Esophagus mucosa (tissue), 1 donor: ENCODE measurements around the gene ARHGEF25. TPM values are rescaled to one million over a fixed set of nuclear protein-coding genes. Genes with fewer than 3 reads are reported as not detected.
"Not testable (repeated sequence)": the region's sequence is repeated elsewhere in the genome, so short reads cannot be mapped to it uniquely, and the experiment has no call there.

Source experiments
- ATAC-seq: fragments of 200-7000 bp; cut with Tn5 transposase; one replicate; pipeline ENCODE4 v1.9.1; 2020
- total RNA-seq: library from RNA; stranded (reverse); gene quantifications from one replicate; pipeline ENCODE4 v1.2.4, GENCODE V29; 2023
- donor health status: DM: yes; HTN: yes; CAD: no.

Gene ARHGEF25
- total RNA-seq, 1 donor from 2014 or later = 1.5 TPM

DNA sequence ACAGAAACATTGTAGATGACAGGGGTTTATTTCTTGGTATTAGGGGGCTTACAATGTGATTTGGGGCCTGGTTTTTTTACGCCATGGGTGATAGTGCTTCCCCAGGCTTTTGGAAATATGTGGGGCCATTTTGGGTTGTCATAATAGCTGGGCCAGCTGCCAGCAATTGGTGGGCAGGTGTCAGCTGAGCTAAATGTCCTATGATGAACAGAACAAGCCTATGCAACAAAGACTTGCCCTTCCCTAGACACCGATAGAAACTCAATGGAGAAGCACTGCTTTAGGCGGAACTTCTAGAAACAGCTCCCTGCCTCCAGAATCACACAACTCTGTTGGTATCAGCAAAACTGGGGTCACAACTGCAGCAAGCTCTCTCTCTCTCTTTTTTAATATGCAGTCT is 26.9 kb downstream of the ARHGEF25 start:
- no peak for ATAC-seq

- no peak for ATAC-seq
Observed at GRCh38 chr12:57640175-57641042, 29.2 kb downstream of the ARHGEF25 start.

DNA sequence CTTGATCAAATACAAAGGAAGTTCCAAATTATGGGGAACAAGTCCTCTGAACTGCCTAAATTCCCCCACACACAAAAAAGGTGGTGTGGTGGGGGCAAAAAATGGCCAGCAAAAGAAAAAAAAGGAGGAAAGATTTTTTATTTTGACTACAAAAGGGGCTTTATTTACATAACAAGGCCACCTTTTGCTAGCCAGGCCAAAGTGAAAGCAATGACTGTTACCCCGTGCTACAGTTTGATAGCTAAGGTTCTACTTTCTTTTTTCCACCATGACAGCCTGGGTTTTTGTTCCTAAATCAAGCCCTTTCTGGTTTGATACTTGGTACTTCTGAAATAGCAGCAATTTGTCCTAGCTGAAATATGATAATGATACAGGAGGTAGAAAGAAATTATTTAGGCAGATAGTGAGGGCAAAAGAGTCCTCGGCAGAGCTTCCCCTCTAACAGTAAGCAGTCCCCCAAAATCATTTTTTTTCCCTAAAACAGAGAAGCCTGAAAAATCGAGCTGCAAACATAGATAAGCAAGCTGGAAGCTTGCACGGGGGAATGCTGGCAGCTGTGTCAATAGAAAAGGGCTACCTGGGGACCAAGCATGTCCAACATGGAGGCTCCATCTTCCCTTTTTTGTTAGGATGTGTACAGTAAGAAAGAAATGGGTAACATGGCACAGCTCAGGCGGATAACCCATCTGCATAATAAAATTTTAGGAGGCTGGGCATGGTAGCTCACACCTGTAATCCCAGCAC is 30.6 kb downstream of the ARHGEF25 start:
- no peak for ATAC-seq

- not testable (repeated sequence) for ATAC-seq
Observed at GRCh38 chr12:57645990-57646658, 34.9 kb downstream of the ARHGEF25 start.

- ATAC-seq = not testable (repeated sequence)
Observed at GRCh38 chr12:57646659-57647049, 35.4 kb downstream of the ARHGEF25 start.

DNA sequence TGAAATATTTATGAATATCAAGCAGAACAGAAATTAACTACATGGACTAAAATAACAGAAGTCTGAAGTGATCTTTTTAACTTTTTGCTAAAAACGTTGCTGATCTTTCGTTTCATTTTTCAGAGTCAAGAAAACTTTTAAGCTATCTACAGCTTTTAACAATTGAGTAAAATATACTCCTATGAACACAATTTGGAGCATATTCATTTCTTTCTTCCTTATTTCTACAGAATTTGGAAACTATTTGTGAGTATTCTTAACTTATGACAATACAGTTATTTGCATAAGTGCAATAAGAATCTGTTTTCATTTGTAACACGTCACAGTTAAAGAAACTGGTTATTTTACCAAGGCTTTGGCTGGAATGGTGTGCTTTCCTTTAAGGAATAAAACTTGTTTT is 42.8 kb downstream of the ARHGEF25 start:
- no peak for ATAC-seq

DNA sequence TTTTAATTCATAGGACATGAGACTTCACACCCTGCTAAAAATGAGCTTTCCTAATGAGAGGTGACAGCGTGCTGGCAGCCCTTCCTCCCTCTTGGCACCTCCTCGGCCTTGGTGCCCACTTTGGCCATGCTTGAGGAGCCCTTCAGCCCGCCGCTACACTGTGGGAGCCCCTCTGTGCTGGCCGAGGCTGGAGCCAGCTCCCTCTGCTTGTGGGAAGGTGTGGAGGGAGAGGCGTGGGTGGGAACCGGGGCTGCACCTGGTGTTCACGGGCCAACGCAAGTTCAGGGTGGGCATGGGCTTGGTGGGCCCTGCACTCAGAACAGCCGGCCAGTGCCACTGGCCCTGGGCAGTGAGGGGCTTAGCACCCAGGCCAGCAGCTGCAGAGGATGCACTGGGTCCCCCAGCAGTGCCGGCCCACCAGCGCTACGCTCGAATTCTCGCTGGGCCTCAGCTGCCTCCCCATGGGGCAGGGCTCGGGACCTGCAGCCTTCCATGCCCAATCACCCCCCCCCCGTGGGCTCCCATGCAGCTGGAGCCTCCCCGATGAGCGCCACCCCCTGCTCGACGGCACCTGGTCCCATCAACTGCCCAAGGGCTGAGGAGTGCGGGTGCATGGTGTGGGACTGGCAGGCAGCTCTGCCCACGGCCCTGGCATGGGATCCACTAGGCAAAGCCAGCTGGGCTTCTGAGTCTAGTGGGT is 44.5 kb downstream of the ARHGEF25 start:
- ATAC-seq = no peak

- ATAC-seq = not testable (repeated sequence)
Observed at GRCh38 chr12:57656408-57656807, 45.2 kb downstream of the ARHGEF25 start.

- ATAC-seq = peak; percentile 57
Observed at GRCh38 chr12:57657744-57658143, 46.5 kb downstream of the ARHGEF25 start.

DNA sequence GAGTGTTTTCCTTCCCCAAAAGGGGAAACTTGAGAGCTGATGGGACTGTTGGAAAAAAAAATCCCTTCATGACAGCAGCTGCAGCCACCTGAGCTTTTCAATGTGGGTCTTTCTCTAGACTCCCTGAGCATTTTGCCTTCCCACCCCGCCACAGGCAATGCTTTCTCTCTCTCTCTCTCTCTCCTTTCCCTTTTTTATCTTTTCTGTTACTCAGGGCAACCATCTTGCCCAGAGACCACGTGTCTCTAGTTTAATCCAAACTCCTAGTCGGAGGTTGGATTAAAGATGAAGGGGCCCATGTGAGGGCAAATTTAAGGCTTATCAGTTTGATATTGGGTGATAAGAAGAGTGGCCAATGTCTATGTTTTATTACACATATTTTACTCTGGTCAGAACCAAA is 47.7 kb downstream of the ARHGEF25 start:
- no peak for ATAC-seq

DNA sequence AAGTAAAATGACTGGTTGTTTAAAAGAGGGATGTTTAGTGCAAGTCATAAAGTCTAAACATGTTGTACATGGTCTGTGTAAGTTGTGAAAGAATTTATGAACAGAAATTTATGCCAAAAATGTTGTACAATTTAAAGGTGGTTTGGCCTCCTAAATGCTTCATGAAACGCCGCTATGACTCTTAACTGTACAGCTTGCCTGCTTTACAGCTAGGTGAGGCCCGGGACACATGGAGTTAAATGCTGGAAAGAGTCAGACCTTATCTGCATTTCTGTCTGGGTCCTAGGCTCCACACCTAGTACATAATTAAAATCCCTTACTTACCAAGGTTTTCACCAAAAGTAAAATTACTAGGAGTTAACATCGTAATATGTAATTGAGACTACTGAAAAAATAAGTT is 50.1 kb downstream of the ARHGEF25 start:
- no peak for ATAC-seq

- ATAC-seq = not testable (repeated sequence)
Observed at GRCh38 chr12:57665066-57665820, 54.0 kb downstream of the ARHGEF25 start.

Other genes with a start within 250 kb of the ARHGEF25 start
- 30.2 TPM for gene R3HDM2, start 180.4 kb upstream of the ARHGEF25 start, total RNA-seq
- not detected for gene INHBC, start 176.7 kb upstream of the ARHGEF25 start, total RNA-seq
- not detected for gene INHBE, start 156.1 kb upstream of the ARHGEF25 start, total RNA-seq
- gene GLI1, start 151.7 kb upstream of the ARHGEF25 start, total RNA-seq = 0.72 TPM
- gene ARHGAP9, start 131.6 kb upstream of the ARHGEF25 start, total RNA-seq = 2.0 TPM
- 130 TPM for gene MARS1, start 123.4 kb upstream of the ARHGEF25 start, total RNA-seq
- gene DDIT3, start 90.9 kb upstream of the ARHGEF25 start, total RNA-seq = 34.8 TPM
- 50.5 TPM for gene MBD6, start 88.6 kb upstream of the ARHGEF25 start, total RNA-seq
- gene DCTN2, start 64.2 kb upstream of the ARHGEF25 start, total RNA-seq = 105 TPM
- 0.16 TPM for gene KIF5A, start 61.4 kb upstream of the ARHGEF25 start, total RNA-seq
- 35.8 TPM for gene PIP4K2C, start 20.2 kb upstream of the ARHGEF25 start, total RNA-seq
- 4.1 TPM for gene DTX3, start 6.6 kb upstream of the ARHGEF25 start, total RNA-seq
- 0.04 TPM for gene B4GALNT1, start 21.8 kb downstream of the ARHGEF25 start, total RNA-seq
- gene OS9, start 82.7 kb downstream of the ARHGEF25 start, total RNA-seq = 156 TPM
- 0.64 TPM for gene AGAP2, start 127.3 kb downstream of the ARHGEF25 start, total RNA-seq
- 22.6 TPM for gene TSPAN31, start 133.6 kb downstream of the ARHGEF25 start, total RNA-seq
- 62.3 TPM for gene CDK4, start 140.9 kb downstream of the ARHGEF25 start, total RNA-seq
- gene MARCHF9, start 143.7 kb downstream of the ARHGEF25 start, total RNA-seq = 5.9 TPM
- gene CYP27B1, start 155.6 kb downstream of the ARHGEF25 start, total RNA-seq = 1.6 TPM
- 20.2 TPM for gene METTL1, start 160.7 kb downstream of the ARHGEF25 start, total RNA-seq
- 3.4 TPM for gene EEF1AKMT3, start 161.2 kb downstream of the ARHGEF25 start, total RNA-seq
- 22.6 TPM for gene TSFM, start 171.4 kb downstream of the ARHGEF25 start, total RNA-seq
- gene AVIL, start 207.3 kb downstream of the ARHGEF25 start, total RNA-seq = 1.7 TPM
- gene CTDSP2, start 235.3 kb downstream of the ARHGEF25 start, total RNA-seq = 49.8 TPM